ENCODE results near the gene CGAS. TPM values are rescaled to one million over a fixed set of nuclear protein-coding genes. Genes with fewer than 3 reads are reported as not detected.

Gene CGAS
- total and polyA plus RNA-seq, 9 of the 15 experiments (the other 6 are each of a cell fraction or from before 2014, with no cell fraction given) = 0.01 to 0.32 (median 0.06) TPM; not detected in 2

DNA sequence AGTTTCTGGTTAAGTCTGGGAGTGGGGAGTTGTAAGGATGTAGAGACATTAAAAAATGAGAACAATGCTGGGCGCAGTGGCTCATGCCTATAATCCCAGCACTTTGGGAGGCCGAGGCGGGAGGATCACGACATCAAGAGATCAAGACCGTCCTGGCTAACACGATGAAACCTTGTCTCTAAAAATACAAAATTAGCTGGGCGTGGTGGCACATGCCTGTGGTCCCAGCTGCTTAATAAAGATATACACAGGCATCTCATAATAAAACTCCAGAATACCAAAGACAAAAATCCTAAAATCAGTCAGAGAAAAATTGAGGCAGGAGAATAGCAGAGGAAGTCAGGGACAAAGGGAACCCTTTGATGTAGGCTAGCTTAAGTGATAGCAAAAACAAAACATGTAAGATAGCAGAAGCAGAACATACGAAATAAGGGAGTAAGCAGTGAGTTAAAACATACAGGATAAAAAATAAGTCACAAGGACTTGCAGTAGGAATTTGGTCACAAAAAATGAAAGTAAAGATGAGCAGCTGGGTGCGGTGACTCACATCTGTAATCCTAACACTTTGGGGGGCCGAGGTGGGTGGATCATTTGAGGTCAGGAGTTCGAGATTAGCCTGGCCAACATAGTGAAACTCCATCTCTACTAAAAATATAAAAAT, 33.9 kb downstream of the CGAS start (continued):
- TF ChIP-seq, protein P1, sequence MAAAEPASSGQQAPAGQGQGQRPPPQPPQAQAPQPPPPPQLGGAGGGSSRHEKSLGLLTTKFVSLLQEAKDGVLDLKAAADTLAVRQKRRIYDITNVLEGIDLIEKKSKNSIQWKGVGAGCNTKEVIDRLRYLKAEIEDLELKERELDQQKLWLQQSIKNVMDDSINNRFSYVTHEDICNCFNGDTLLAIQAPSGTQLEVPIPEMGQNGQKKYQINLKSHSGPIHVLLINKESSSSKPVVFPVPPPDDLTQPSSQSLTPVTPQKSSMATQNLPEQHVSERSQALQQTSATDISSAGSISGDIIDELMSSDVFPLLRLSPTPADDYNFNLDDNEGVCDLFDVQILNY (CRISPR knock-in tag; IDR thresholded peaks at IDR 0.05) = no peak
- TF ChIP-seq HDAC2 (IDR thresholded peaks at IDR 0.05) = 0 out of 2 replicates have a peak, but pooled peaks have one; percentile 37
- peak; percentile 60 for TF ChIP-seq DPF2 (IDR thresholded peaks at IDR 0.05)
- TF ChIP-seq, protein P2, sequence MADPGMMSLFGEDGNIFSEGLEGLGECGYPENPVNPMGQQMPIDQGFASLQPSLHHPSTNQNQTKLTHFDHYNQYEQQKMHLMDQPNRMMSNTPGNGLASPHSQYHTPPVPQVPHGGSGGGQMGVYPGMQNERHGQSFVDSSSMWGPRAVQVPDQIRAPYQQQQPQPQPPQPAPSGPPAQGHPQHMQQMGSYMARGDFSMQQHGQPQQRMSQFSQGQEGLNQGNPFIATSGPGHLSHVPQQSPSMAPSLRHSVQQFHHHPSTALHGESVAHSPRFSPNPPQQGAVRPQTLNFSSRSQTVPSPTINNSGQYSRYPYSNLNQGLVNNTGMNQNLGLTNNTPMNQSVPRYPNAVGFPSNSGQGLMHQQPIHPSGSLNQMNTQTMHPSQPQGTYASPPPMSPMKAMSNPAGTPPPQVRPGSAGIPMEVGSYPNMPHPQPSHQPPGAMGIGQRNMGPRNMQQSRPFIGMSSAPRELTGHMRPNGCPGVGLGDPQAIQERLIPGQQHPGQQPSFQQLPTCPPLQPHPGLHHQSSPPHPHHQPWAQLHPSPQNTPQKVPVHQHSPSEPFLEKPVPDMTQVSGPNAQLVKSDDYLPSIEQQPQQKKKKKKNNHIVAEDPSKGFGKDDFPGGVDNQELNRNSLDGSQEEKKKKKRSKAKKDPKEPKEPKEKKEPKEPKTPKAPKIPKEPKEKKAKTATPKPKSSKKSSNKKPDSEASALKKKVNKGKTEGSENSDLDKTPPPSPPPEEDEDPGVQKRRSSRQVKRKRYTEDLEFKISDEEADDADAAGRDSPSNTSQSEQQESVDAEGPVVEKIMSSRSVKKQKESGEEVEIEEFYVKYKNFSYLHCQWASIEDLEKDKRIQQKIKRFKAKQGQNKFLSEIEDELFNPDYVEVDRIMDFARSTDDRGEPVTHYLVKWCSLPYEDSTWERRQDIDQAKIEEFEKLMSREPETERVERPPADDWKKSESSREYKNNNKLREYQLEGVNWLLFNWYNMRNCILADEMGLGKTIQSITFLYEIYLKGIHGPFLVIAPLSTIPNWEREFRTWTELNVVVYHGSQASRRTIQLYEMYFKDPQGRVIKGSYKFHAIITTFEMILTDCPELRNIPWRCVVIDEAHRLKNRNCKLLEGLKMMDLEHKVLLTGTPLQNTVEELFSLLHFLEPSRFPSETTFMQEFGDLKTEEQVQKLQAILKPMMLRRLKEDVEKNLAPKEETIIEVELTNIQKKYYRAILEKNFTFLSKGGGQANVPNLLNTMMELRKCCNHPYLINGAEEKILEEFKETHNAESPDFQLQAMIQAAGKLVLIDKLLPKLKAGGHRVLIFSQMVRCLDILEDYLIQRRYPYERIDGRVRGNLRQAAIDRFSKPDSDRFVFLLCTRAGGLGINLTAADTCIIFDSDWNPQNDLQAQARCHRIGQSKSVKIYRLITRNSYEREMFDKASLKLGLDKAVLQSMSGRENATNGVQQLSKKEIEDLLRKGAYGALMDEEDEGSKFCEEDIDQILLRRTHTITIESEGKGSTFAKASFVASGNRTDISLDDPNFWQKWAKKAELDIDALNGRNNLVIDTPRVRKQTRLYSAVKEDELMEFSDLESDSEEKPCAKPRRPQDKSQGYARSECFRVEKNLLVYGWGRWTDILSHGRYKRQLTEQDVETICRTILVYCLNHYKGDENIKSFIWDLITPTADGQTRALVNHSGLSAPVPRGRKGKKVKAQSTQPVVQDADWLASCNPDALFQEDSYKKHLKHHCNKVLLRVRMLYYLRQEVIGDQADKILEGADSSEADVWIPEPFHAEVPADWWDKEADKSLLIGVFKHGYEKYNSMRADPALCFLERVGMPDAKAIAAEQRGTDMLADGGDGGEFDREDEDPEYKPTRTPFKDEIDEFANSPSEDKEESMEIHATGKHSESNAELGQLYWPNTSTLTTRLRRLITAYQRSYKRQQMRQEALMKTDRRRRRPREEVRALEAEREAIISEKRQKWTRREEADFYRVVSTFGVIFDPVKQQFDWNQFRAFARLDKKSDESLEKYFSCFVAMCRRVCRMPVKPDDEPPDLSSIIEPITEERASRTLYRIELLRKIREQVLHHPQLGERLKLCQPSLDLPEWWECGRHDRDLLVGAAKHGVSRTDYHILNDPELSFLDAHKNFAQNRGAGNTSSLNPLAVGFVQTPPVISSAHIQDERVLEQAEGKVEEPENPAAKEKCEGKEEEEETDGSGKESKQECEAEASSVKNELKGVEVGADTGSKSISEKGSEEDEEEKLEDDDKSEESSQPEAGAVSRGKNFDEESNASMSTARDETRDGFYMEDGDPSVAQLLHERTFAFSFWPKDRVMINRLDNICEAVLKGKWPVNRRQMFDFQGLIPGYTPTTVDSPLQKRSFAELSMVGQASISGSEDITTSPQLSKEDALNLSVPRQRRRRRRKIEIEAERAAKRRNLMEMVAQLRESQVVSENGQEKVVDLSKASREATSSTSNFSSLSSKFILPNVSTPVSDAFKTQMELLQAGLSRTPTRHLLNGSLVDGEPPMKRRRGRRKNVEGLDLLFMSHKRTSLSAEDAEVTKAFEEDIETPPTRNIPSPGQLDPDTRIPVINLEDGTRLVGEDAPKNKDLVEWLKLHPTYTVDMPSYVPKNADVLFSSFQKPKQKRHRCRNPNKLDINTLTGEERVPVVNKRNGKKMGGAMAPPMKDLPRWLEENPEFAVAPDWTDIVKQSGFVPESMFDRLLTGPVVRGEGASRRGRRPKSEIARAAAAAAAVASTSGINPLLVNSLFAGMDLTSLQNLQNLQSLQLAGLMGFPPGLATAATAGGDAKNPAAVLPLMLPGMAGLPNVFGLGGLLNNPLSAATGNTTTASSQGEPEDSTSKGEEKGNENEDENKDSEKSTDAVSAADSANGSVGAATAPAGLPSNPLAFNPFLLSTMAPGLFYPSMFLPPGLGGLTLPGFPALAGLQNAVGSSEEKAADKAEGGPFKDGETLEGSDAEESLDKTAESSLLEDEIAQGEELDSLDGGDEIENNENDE (IDR thresholded peaks at IDR 0.05; ENCODE audit: low read depth, low read length) = no peak
- no peak for TF ChIP-seq ARID3A (IDR thresholded peaks at IDR 0.05; ENCODE audit: borderline replicate concordance, low read depth, low read length)
- TF ChIP-seq SMARCA4 (IDR thresholded peaks at IDR 0.05) = 0 out of 2 replicates have a peak, but pooled peaks have one; percentile 45
- no peak for TF ChIP-seq MYC (IDR thresholded peaks at IDR 0.05; ENCODE audit: low read depth, low read length)
- TF ChIP-seq MYC (CRISPR knock-in tag; IDR thresholded peaks at IDR 0.05; ENCODE audit: borderline replicate concordance, low read depth) = no peak
- TF ChIP-seq JUN (IDR thresholded peaks at IDR 0.05; ENCODE audit: borderline replicate concordance, low read depth, low read length) = no peak
- no peak for TF ChIP-seq JUN (CRISPR knock-in tag; IDR thresholded peaks at IDR 0.05; ENCODE audit: borderline replicate concordance)
- TF ChIP-seq RBBP5 (IDR thresholded peaks at IDR 0.05; ENCODE audit: borderline replicate concordance, insufficient read depth, low read length, poor library complexity, severe bottlenecking) = no peak
- TF ChIP-seq HNRNPK (IDR thresholded peaks at IDR 0.05; ENCODE audit: low read depth, low read length, poor library complexity, severe bottlenecking) = no peak
- peak; percentile 73; the same call in 1 of the 2 replicates for TF ChIP-seq LEF1 (IDR thresholded peaks at IDR 0.05)

Data from K562 (cell line).